IMR-90 (cell line): ENCODE measurements around the gene EIF4EBP2.
A peak's percentile ranks its signal among the peaks of the same experiment; 100 is the strongest.

ENCODE experiments used
- CHD1 ChIP-seq: IDR thresholded peaks from 2 replicates; pipeline ENCODE4 v1.6.1; 2012; ENCODE audit warnings: low read depth, low read length, improper control_type of control experiment
- CTCF ChIP-seq: conservative IDR thresholded peaks from 2 replicates; pipeline ENCODE4 v1.5.1; 2012; ENCODE audit warnings: mild to moderate bottlenecking, low read depth, low read length, improper control_type of control experiment
- ELK1 ChIP-seq: fragments of 150-350 bp; IDR thresholded peaks from 2 replicates; pipeline ENCODE4 v1.6.1; 2016; ENCODE audit warnings: low read depth, mild to moderate bottlenecking, low read length, moderate library complexity, borderline replicate concordance
- MAFK ChIP-seq: IDR thresholded peaks from 2 replicates; pipeline ENCODE4 v1.6.1; 2012; ENCODE audit warnings: low read depth, low read length, improper control_type of control experiment
- MAZ ChIP-seq: IDR thresholded peaks from 2 replicates; pipeline ENCODE4 v1.6.1; 2012; ENCODE audit warnings: low read depth, mild to moderate bottlenecking, low read length, improper control_type of control experiment, moderate library complexity, borderline replicate concordance
- MXI1 ChIP-seq: IDR thresholded peaks from 2 replicates; pipeline ENCODE4 v1.6.1; 2012; ENCODE audit warnings: low read depth, mild to moderate bottlenecking, low read length, moderate library complexity, borderline replicate concordance
- NFE2L2 ChIP-seq: fragments of 150-350 bp; IDR thresholded peaks from 2 replicates; pipeline ENCODE4 v1.6.1; 2016; ENCODE audit warnings: low read depth, mild to moderate bottlenecking, low read length
- POLR2A ChIP-seq: IDR thresholded peaks from 2 replicates; pipeline ENCODE4 v1.6.1; 2012; ENCODE audit warnings: mild to moderate bottlenecking, low read depth, low read length
- RAD21 ChIP-seq: IDR thresholded peaks from 2 replicates; pipeline ENCODE4 v1.6.1; 2012; ENCODE audit warnings: low read length, improper control_type of control experiment
- RCOR1 ChIP-seq: IDR thresholded peaks from 2 replicates; pipeline ENCODE4 v1.6.1; 2012; ENCODE audit warnings: mild to moderate bottlenecking, low read length, improper control_type of control experiment; ENCODE audit not compliant: insufficient replicate concordance
- RFX5 ChIP-seq: IDR thresholded peaks from 2 replicates; pipeline ENCODE4 v1.8.0; 2012; ENCODE audit warnings: low read depth, mild to moderate bottlenecking, low read length, moderate library complexity
- SMC3 ChIP-seq: fragments of 150-350 bp; IDR thresholded peaks from 2 replicates; pipeline ENCODE4 v1.6.1; 2016; ENCODE audit warnings: low read depth, mild to moderate bottlenecking, antibody characterized with exemption, low read length, moderate library complexity
- USF2 ChIP-seq: fragments of 150-350 bp; IDR thresholded peaks from 2 replicates; pipeline ENCODE4 v1.6.1; 2017; ENCODE audit warnings: mild to moderate bottlenecking, antibody characterized with exemption, low read length, low read depth

GRCh38 chr10:70374775-70375614, 28.9 kb upstream of the EIF4EBP2 start:
- no peak for TF ChIP-seq MAFK
- no peak for TF ChIP-seq POLR2A
- TF ChIP-seq RAD21 = no peak
- TF ChIP-seq CTCF = no peak
- TF ChIP-seq MAZ = no peak
- no peak for TF ChIP-seq RFX5
- peak; percentile 25; the same call in 1 of the 2 replicates for TF ChIP-seq USF2
- no peak for TF ChIP-seq CHD1
- TF ChIP-seq NFE2L2 = no peak
- no peak for TF ChIP-seq ELK1
- TF ChIP-seq SMC3 = no peak
- TF ChIP-seq RCOR1 = peak; percentile 36
- TF ChIP-seq MXI1 = no peak
